MCF 10A (cell line): ENCODE results near the gene CSRP1. TPM values are rescaled to one million over a fixed set of nuclear protein-coding genes. Genes with fewer than 3 reads are reported as not detected.

Experiments
- BruUV-seq: library from RNA; stranded (reverse); fragments of 400-500 nt; replicated peaks from 2 replicates; lab custom pipeline; 2021; lab: Mats Ljungman, UMichigan
- CTCF ChIA-PET: fragments of 300-600 bp; sonication (Branson Sonifier 250); formaldehyde crosslinking; extraction: SDS; loops from one replicate; lab custom pipeline; 2021; ENCODE audit warnings: antibody characterized with exemption, inconsistent platforms; lab: Yijun Ruan, JAX
- POLR2A ChIA-PET: fragments of 300-600, 350-650 bp; sonication (Branson Sonifier 250); formaldehyde crosslinking; extraction: SDS; loops from one replicate; lab custom pipeline; 2020; ENCODE audit warnings: antibody characterized with exemption, inconsistent platforms; lab: Yijun Ruan, JAX
- DNase-seq: peaks from one replicate; pipeline ENCODE4 v3.0.0-alpha.2; 2018; ENCODE audit not compliant: unreplicated experiment
- H3K27ac Mint-ChIP-seq: one replicate; pipeline ENCODE4 v1.8.0; 2022; ENCODE audit warnings: mild to moderate bottlenecking, low read depth, mixed read lengths; ENCODE audit not compliant: unreplicated experiment
- H3K27me3 Mint-ChIP-seq: one replicate; pipeline ENCODE4 v1.8.0; 2022; ENCODE audit warnings: mixed read lengths; ENCODE audit not compliant: insufficient read depth, unreplicated experiment
- H3K36me3 Mint-ChIP-seq: one replicate; pipeline ENCODE4 v1.8.0; 2022; ENCODE audit warnings: mild to moderate bottlenecking, moderate library complexity, mixed read lengths; ENCODE audit not compliant: insufficient read depth, unreplicated experiment
- H3K4me1 Mint-ChIP-seq: one replicate; pipeline ENCODE4 v1.8.0; 2022; ENCODE audit warnings: mixed read lengths; ENCODE audit not compliant: insufficient read depth, unreplicated experiment
- H3K4me3 Mint-ChIP-seq: one replicate; pipeline ENCODE4 v1.8.0; 2022; ENCODE audit warnings: mild to moderate bottlenecking, moderate library complexity, mixed read lengths; ENCODE audit not compliant: unreplicated experiment
- H3K9me3 Mint-ChIP-seq: one replicate; pipeline ENCODE4 v1.8.0; 2022; ENCODE audit warnings: mixed read lengths; ENCODE audit not compliant: unreplicated experiment
- intact Hi-C: fragments of 100-400 bp; cut with micrococcal nuclease; formaldehyde crosslinking; loops from 2 replicates; pipeline ENCODE4 v1.14.1; 2022
- total RNA-seq: library from RNA; stranded (reverse); gene quantifications from 2 replicates; pipeline ENCODE4 v1.2.3, GENCODE V29; 2022
- TF ChIP-seq, protein P1 (sequence below): fragments of 200-600 bp; IDR thresholded peaks from one replicate; pipeline ENCODE4 v1.8.0; 2022; ENCODE audit warnings: antibody characterized with exemption, mild to moderate bottlenecking; ENCODE audit not compliant: unreplicated experiment

CSRP1 gene
- total RNA-seq, 1 experiment from 2014 or later: 358 TPM

DNA sequence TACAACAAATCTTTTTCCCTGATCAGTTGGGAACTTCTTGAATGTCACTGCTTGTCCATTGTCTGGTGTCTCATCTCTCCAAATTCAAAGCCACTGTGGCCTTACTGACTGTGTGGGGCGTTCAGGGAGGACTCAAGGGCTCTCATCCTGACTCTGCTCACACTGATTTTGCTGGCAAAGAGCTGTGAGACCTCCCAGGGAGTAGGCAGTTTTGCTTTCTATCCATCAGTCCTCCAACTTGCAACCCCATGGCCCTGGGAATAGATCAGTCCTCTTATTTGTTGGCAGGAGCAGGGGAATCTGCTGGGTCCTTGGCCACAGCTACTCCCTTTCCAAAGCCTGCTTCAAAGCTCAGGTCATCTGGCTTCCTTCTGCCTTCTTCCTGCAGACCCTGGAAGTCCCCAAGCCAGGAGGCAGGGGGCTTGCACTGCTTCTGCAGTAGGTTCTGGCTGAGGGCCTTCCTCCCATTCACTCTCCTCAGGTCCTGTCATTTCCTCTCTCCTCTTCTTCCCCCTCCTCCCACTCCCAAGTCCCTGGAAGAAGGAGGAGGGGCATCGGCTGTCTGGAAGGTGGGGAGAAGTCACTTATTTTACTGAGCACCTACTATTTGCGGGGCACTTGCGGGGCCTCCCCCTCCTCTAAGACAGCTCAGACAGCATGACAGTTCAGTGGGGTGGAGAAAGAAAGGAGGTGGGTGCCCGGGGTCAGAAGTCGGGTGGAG, 31.1 kb upstream of the CSRP1 start:
- POLR2A ChIA-PET: interaction anchor here (0.6 to 1.7 kb wide), 7 partner anchors 8 to 175 kb away, joined by 3 to 4 read pairs (median 4); no protein-coding TSS in a partner anchor

DNA sequence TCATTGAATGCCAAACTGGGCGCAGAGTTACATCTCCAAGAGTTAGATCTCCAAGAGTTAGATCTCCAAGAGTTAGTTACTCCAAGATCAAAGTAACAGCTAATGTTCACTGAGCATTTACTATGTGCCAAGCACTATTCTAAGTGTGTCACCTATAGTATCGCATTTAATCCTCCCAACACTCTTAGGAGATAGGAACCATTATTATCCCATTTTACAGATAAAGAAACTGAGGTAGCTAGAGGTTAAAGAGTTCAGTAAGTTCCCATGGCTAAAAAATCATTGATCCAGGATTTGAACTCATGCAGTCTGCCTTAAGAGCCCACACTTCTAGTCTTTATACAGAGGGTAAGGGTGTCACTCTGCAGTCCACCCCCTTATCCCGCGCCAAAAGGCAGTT, 30.5 kb upstream of the CSRP1 start:
- H3K9me3 Mint-ChIP-seq: no peaks in the 10 kb centered on the region
- H3K4me1 Mint-ChIP-seq: peaks cover 35% of the 10 kb centered on the region
- intact Hi-C loops: no loop called here
- H3K27me3 Mint-ChIP-seq: no peaks in the 10 kb centered on the region
- BruUV-seq: no TSS peak
- DNase-seq: no peak
- TF ChIP-seq, protein P1, sequence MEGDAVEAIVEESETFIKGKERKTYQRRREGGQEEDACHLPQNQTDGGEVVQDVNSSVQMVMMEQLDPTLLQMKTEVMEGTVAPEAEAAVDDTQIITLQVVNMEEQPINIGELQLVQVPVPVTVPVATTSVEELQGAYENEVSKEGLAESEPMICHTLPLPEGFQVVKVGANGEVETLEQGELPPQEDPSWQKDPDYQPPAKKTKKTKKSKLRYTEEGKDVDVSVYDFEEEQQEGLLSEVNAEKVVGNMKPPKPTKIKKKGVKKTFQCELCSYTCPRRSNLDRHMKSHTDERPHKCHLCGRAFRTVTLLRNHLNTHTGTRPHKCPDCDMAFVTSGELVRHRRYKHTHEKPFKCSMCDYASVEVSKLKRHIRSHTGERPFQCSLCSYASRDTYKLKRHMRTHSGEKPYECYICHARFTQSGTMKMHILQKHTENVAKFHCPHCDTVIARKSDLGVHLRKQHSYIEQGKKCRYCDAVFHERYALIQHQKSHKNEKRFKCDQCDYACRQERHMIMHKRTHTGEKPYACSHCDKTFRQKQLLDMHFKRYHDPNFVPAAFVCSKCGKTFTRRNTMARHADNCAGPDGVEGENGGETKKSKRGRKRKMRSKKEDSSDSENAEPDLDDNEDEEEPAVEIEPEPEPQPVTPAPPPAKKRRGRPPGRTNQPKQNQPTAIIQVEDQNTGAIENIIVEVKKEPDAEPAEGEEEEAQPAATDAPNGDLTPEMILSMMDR: no peak
- ChIA-PET POLR2A (interaction anchor here (1.1 to 1.7 kb wide), 6 partner anchors 9 to 176 kb away, joined by 3 to 5 read pairs (median 4); no protein-coding TSS in a partner anchor), CTCF (interaction anchor here (0.5 to 12.2 kb wide), 9 partner anchors 8 to 456 kb away, joined by 3 to 241 read pairs (median 12); no protein-coding TSS in a partner anchor)
- H3K27ac Mint-ChIP-seq: no peak overlapping the region
- H3K36me3 Mint-ChIP-seq: no peaks in the 10 kb centered on the region
- no peak overlapping the region for H3K4me3 Mint-ChIP-seq

More for the DNA sequence above, 31.1 kb upstream of the CSRP1 start:
- TF ChIP-seq, protein P1: no peak
- Mint-ChIP-seq H3K36me3 (no peaks in the 10 kb centered on the region), H3K4me1 (peaks cover 35% of the 10 kb centered on the region), H3K4me3 (peak overlapping the region; percentile 70), H3K27me3 (no peaks in the 10 kb centered on the region), H3K9me3 (no peaks in the 10 kb centered on the region), H3K27ac (no peak overlapping the region)
- no peak for DNase-seq
- no TSS peak for BruUV-seq
- CTCF ChIA-PET: interaction anchor here (0.5 to 12.2 kb wide), 9 partner anchors 9 to 457 kb away, joined by 3 to 241 read pairs (median 12); no protein-coding TSS in a partner anchor
- intact Hi-C loops: no loop called here

DNA sequence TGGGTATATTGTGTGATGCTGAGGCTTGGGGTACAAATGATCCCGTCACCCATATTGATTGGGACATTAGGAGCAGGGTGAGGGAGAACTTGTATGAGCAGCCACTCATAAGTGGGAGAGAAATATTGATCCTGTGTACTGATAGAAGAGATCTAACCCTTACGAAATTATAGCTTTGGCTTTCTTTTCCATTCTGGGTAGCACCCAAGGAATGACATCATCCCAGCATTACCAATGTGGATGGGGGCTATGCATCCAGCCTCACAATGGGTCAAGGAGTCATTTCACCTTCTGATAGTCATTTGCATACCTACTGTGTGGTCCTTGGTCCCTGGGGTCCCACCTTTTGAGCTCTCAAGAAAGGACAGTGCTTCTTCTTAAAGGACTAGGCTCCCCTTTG, 30.1 kb upstream of the CSRP1 start:
- BruUV-seq: no TSS peak
- Mint-ChIP-seq H3K4me1 (peaks cover 35% of the 10 kb centered on the region), H3K27me3 (no peaks in the 10 kb centered on the region), H3K36me3 (no peaks in the 10 kb centered on the region), H3K4me3 (peak overlapping the region; percentile 14), H3K27ac (peak overlapping the region; percentile 61), H3K9me3 (no peaks in the 10 kb centered on the region)
- intact Hi-C loops: no loop called here
- POLR2A ChIA-PET: interaction anchor here (1.1 to 1.5 kb wide), 4 partner anchors 9 to 76 kb away, joined by 3 to 5 read pairs (median 4); no protein-coding TSS in a partner anchor
- TF ChIP-seq, protein P1: no peak
- DNase-seq: no peak
- CTCF ChIA-PET: interaction anchor here (0.5 to 12.2 kb wide), 9 partner anchors 7 to 456 kb away, joined by 3 to 241 read pairs (median 12); no protein-coding TSS in a partner anchor

DNA sequence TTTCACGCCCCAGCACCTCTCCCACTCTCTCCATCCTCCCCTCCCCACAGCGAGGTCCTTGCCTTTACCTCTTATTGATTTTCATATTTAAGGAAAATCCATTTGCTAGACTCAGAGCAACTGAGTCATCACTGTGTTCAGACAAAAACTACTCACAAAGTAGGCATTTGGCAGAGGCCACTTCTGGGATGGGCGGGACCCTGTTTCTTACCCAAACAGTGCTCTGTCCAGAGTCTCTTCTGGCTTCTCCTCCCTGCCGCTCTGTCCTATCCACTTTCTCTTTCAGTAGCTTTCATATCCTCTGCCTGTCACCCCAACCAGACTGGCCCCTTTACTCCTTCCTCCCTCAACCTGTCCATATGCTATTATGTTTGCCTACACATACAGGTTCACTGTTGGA, 29.6 kb upstream of the CSRP1 start:
- Mint-ChIP-seq H3K4me3 (peak overlapping the region; percentile 14), H3K4me1 (peaks cover 35% of the 10 kb centered on the region), H3K27me3 (no peaks in the 10 kb centered on the region), H3K9me3 (no peaks in the 10 kb centered on the region), H3K27ac (peak overlapping the region; percentile 61), H3K36me3 (no peaks in the 10 kb centered on the region)
- peak; percentile 85 for DNase-seq
- CTCF ChIA-PET: interaction anchor here (1.7 to 12.2 kb wide), 8 partner anchors 8 to 257 kb away, joined by 7 to 241 read pairs (median 20); no protein-coding TSS in a partner anchor
- POLR2A ChIA-PET: interaction anchor here (1.1 to 1.5 kb wide), 3 partner anchors 13 to 75 kb away, joined by 3 to 5 read pairs (median 4); no protein-coding TSS in a partner anchor
- intact Hi-C loops: no loop called here
- TF ChIP-seq, protein P1: no peak
- no TSS peak for BruUV-seq
